ENCODE measurements around the gene CMPK1. TPM values are rescaled to one million over a fixed set of nuclear protein-coding genes. Genes with fewer than 3 reads are reported as not detected.

The CMPK1 gene
- total and polyA plus RNA-seq, 10 of the 15 experiments (the other 5 are each of a cell fraction or from before 2014, with no cell fraction given), result 43.7 to 159 (median 85.6) TPM

DNA sequence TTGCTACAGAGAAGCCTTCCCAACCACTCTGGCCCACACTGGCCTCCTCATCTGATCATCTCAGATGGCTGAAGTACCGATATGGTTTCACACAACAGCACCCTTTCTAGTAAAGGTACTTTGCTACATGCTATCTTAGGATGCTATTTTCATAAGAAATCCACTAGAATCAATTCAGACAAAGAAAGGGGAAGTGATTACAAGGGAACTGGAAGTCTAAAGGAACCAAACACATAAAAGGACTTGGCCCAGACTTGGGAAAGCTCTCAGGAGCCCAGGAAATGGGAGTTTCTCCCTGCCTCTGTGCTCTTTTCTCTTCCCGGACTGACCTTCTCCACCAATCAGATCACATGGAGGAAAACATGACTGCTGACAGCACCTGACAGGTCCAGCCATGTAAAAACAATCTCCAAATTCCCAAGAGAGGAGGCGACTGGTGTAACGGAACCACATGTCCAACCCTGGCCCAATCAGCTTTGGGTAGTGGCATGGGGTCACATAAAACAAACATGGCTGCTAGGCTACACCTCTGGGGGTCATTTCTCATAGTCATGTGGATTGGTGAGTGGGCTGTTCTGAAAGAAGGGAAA, 69.8 kb downstream of the CMPK1 start:
- RAD21 ChIA-PET (ENCODE audit: unreplicated experiment), result no interaction called here
- Histone ChIP-seq H3K27ac (ENCODE audit: control insufficient read depth, insufficient read depth) (no peak overlapping the region), H3K9ac (ENCODE audit: control insufficient read depth, insufficient read depth, low read length) (no peak overlapping the region), H3K4me3 (no peak overlapping the region), H3K4me2 (ENCODE audit: control insufficient read depth, insufficient read depth) (no peak overlapping the region), H3K36me3 (ENCODE audit: control insufficient read depth in 2 of 2, insufficient read depth in 2 of 2, low read length in 1 of 2) (no peaks in the 10 kb centered on the region), H3K79me2 (ENCODE audit: control insufficient read depth, insufficient read depth, low read length) (no peaks in the 10 kb centered on the region), H3K27me3 (replicated peaks in 1 of 2; ENCODE audit: control insufficient read depth in 2 of 2, insufficient read depth in 2 of 2, low read length in 1 of 2) (no peaks in the 10 kb centered on the region), H3K4me1 (ENCODE audit: control insufficient read depth, insufficient read depth, low read length) (no peaks in the 10 kb centered on the region), H3K9me3 (replicated peaks; ENCODE audit: control insufficient read depth, insufficient read depth, low read length) (no peaks in the 10 kb centered on the region), H2AFZ (ENCODE audit: control insufficient read depth, low read depth, low read length) (no peak overlapping the region), H4K20me1 (ENCODE audit: control insufficient read depth, insufficient read depth) (no peaks in the 10 kb centered on the region)
- POLR2A ChIA-PET, result interaction anchor here (0.6 kb wide), 1 partner anchor 14 kb away, joined by 6 read pairs; no protein-coding TSS in a partner anchor
- in situ Hi-C loops (cut with MboI), result no loop called here
- SMC1A ChIA-PET (ENCODE audit: uncharacterized antibody, unreplicated experiment), result no interaction called here
- FAIRE-seq (no peak), DNase-seq (ENCODE audit: low read depth, low spot score) (no peak), ATAC-seq (no peak)
- BruUV-seq (replicated peaks), result no TSS peak
- intact Hi-C loops (cut with micrococcal nuclease; ENCODE audit: unreplicated experiment), result no loop called here
- CTCF ChIA-PET, result interaction anchor here (0.6 to 1.9 kb wide), 4 partner anchors 15 to 307 kb away, joined by 3 to 9 read pairs (median 4); no protein-coding TSS in a partner anchor
- TF ChIP-seq FOS (IDR thresholded peaks at IDR 0.05; ENCODE audit: borderline replicate concordance, extremely low read depth, insufficient read length) (no peak), CBX5 (IDR thresholded peaks at IDR 0.05; ENCODE audit: low read depth) (no peak), HDAC6 (IDR thresholded peaks at IDR 0.05; ENCODE audit: unreplicated experiment) (no peak), POLR2AphosphoS5 (IDR thresholded peaks at IDR 0.05; ENCODE audit: low read length) (no peak), ZNF274 (IDR thresholded peaks at IDR 0.05; ENCODE audit: insufficient read depth, insufficient read length) (no peak), BRCA1 (IDR thresholded peaks at IDR 0.05; ENCODE audit: low read depth, low read length) (no peak), ZSCAN29 (IDR thresholded peaks at IDR 0.05) (no peak), RAD51 (IDR thresholded peaks at IDR 0.05) (no peak), LARP7 (IDR thresholded peaks at IDR 0.05) (no peak), SPI1 (IDR thresholded peaks at IDR 0.05; ENCODE audit: borderline replicate concordance, insufficient read depth, low read depth, low read length) (no peak; the same call in 1 of the 2 replicates)
- TF ChIP-seq, protein P1, sequence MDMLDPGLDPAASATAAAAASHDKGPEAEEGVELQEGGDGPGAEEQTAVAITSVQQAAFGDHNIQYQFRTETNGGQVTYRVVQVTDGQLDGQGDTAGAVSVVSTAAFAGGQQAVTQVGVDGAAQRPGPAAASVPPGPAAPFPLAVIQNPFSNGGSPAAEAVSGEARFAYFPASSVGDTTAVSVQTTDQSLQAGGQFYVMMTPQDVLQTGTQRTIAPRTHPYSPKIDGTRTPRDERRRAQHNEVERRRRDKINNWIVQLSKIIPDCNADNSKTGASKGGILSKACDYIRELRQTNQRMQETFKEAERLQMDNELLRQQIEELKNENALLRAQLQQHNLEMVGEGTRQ (IDR thresholded peaks at IDR 0.05; ENCODE audit: borderline replicate concordance, low read depth, low read length), result no peak
- TF ChIP-seq, protein P2, sequence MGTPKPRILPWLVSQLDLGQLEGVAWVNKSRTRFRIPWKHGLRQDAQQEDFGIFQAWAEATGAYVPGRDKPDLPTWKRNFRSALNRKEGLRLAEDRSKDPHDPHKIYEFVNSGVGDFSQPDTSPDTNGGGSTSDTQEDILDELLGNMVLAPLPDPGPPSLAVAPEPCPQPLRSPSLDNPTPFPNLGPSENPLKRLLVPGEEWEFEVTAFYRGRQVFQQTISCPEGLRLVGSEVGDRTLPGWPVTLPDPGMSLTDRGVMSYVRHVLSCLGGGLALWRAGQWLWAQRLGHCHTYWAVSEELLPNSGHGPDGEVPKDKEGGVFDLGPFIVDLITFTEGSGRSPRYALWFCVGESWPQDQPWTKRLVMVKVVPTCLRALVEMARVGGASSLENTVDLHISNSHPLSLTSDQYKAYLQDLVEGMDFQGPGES (IDR thresholded peaks at IDR 0.05), result no peak
- WGBS (ENCODE audit: insufficient coverage, insufficient replicate concordance, low lambda C conversion rate, missing lambda C conversion rate), result 54% methylated on average over 4 of the region's 4 CpGs
